PC-9 (cell line): ENCODE data around the gene IFNA4.
"Not testable (repeated sequence)": the region's sequence is repeated elsewhere in the genome, so short reads cannot be mapped to it uniquely, and the experiment has no call there.

Experiments
- EZH2 ChIP-seq: fragments of 200-600 bp; sonication (generic); IDR thresholded peaks from 2 replicates; pipeline ENCODE4 v1.8.0; 2017; ENCODE audit warnings: antibody characterized with exemption, low read depth
- TF ChIP-seq, protein P1 (sequence below): fragments of 200-600 bp; sonication (generic); conservative IDR thresholded peaks from 2 replicates; pipeline ENCODE4 v1.6.1; 2017; ENCODE audit warnings: mixed run types, antibody characterized with exemption, mild to moderate bottlenecking, moderate library complexity

DNA sequence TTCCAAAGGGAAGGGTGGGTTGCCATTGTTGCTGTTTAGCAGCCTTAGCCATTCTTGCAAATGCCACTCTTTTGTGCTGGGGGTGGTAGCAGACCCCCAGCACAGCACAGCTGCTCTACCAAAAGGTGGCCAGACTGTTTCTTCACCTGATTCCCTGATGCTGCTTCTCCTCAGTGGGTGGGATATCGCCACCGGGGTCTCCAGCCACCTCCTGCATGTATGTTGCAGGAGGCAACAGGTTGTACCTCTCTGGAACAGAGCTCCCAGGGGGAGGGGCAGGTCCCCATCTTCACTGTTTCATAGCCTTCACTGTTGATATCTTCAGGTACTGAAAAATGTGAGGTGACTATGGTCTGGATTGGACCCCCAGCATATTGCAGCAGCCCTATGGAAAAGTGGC lies 23.4 kb upstream of the IFNA4 start:
- not testable (repeated sequence) for TF ChIP-seq EZH2
- TF ChIP-seq, protein P1, sequence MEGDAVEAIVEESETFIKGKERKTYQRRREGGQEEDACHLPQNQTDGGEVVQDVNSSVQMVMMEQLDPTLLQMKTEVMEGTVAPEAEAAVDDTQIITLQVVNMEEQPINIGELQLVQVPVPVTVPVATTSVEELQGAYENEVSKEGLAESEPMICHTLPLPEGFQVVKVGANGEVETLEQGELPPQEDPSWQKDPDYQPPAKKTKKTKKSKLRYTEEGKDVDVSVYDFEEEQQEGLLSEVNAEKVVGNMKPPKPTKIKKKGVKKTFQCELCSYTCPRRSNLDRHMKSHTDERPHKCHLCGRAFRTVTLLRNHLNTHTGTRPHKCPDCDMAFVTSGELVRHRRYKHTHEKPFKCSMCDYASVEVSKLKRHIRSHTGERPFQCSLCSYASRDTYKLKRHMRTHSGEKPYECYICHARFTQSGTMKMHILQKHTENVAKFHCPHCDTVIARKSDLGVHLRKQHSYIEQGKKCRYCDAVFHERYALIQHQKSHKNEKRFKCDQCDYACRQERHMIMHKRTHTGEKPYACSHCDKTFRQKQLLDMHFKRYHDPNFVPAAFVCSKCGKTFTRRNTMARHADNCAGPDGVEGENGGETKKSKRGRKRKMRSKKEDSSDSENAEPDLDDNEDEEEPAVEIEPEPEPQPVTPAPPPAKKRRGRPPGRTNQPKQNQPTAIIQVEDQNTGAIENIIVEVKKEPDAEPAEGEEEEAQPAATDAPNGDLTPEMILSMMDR, result not testable (repeated sequence)
